GM18505 (cell line): ENCODE data around the gene ROBO2.

Source experiments
- ATAC-seq: cut with Tn5 transposase; IDR thresholded peaks from one replicate; pipeline ENCODE4 v1.9.1; 2021; ENCODE audit not compliant: unreplicated experiment
- POLR2A ChIP-seq: IDR thresholded peaks from 4 replicates; pipeline ENCODE4 v1.6.1; 2011; ENCODE audit warnings: borderline replicate concordance; ENCODE audit not compliant: insufficient read depth, insufficient read length; ENCODE audit errors: extremely low read depth

The ROBO2 gene

DNA sequence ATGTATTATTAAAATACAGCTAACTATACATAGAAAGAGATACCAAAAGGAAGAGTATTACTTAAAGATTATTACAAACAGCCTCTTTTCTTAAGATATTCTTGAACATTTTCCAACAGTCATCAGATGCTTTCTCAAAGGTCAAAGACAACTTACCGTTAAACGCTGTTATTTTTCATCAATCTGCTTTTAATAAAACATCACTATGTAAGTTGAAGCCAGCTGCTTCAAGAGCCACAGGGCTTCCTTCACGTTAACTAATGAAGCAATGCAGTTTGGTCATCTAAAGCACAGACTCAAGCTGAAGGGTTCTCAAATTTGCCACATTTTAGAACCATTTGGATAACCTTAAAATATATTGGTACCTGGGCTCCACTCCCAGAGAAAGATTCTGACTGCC is 578.8 kb downstream of the ROBO2 start:
- no peak for ATAC-seq
- no peak for TF ChIP-seq POLR2A

DNA sequence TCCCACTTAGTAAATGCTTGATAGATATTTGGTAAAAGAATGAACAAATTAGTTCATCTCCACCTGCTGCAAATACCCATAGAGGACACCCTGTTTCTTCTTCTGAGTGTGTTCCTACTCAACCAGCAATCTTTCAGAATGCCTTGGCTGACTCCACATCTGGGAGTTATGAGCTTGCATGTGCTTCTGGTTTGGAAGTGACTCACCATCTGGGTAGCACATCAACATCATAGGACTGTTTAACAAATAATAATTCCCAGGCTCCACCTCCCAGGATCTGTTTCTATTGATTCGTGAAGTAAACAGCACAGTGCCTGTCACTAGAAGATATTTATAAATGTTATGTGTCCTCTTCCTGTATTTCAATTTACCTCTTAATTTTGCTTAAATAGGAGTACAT is 580.1 kb downstream of the ROBO2 start:
- no peak for ATAC-seq
- TF ChIP-seq POLR2A, result no peak

DNA sequence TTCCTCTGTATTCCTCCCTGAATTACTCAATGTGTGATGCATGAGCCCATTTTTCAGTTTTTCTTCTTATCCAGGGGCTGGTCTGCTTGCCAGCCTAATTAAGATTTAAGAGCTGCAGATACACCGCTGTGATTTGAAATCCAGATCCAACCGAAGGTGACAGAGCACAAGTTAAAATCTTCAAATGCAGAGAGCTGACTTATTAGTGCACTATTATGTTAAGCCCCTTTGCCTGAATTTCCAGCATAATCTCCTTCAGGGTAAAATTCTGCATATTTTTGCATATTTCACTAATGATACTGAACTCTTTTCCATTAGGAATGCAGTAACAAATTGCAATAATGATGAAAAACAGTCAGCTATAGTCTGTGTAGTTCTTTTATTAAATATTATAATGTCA is 583.6 kb downstream of the ROBO2 start:
- ATAC-seq, result no peak
- TF ChIP-seq POLR2A, result no peak

DNA sequence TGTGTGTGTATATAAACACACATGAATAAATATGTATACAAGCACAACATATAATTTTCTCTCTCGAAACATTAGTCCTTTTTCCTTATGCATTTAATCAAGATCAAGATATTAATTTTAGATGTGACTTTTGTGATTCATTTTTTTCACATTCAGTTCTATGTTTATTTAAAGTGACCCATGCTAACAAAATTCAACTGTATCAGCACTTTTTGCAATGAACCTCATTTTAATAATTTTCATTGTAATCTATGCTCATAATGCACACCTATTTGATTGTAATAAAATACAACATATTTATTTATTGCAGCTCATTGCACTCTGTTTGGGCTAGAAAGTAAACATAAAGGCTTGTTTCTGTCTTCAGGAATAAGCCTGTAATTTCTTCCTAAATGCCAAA is 586.3 kb downstream of the ROBO2 start:
- no peak for ATAC-seq
- no peak for TF ChIP-seq POLR2A

DNA sequence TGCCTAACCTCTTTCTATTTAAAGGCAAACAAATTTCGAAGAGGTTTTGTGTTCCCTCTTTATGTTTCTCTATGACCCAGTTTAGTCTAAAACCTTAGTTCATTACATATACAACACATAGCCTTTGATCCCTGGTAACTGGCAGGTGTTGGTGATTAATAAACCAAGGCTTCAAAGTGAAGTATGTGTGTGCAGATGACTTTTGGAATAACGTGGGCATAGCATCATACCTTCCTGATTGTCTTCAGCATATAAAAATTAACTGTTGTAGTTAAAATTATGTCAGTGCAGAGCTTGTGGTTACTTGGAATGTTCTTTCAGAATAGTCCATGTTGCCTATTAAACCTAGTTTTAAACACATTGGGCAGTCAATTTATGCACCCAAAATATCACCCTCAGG is 608.3 kb downstream of the ROBO2 start:
- ATAC-seq, result no peak
- TF ChIP-seq POLR2A, result no peak

DNA sequence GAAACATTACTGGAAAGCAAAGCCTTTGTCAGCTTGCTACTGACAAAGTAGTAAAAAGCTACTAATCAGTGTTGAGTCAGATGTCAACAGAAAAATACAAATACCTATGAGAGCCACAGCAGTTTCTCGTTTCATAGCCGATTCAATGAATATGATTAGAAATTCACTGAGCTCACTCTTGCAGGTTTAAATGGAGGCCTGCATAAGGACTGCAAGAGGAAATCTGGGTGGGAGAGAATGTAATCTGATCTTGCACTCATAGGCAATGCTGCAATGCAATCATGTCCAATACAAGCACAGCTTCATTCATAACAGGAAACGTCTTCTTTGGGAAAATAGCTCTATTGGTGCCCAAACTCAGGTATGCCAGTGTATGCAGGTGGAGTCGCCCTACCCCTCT is 608.8 kb downstream of the ROBO2 start:
- TF ChIP-seq POLR2A, result no peak

DNA sequence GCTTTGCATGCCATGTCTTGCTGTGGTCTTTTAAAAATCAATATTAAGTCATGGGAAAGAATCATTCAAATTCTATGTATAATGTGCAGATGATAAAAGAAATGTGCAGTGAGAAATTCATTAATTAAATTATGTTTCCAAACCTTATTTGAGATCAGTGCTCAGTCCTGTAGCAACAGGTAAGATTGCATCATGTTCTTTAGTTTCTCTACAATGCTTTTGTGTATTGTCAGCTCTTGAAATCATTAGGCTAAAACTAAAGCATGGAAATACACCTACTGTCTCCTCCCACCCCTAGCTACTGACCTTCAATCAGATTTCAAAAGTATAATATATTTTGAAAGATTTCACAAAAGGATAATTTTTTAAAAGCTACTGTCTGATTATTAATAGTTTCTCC is 612.7 kb downstream of the ROBO2 start:
- TF ChIP-seq POLR2A, result no peak
- no peak for ATAC-seq

More for the DNA sequence above, 608.8 kb downstream of the ROBO2 start:
- no peak for ATAC-seq

DNA sequence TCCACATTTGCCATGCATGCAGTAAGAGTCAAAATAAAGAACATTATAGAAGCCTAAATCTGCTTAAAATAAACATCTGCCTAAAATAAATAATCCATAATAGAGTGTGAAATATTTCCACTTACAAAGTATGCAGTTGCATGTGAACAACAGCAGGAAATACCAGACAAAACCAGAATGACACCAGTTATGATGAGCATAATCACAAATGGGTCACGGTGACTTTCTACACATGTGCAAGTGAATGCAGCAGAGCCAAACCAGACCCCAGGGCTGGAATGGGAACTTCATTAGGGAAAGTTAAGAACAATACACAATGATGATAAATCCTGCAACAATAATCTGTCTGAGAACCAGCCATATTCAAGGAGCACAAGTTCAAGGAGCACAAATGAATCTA is 615.5 kb downstream of the ROBO2 start:
- ATAC-seq, result no peak

DNA sequence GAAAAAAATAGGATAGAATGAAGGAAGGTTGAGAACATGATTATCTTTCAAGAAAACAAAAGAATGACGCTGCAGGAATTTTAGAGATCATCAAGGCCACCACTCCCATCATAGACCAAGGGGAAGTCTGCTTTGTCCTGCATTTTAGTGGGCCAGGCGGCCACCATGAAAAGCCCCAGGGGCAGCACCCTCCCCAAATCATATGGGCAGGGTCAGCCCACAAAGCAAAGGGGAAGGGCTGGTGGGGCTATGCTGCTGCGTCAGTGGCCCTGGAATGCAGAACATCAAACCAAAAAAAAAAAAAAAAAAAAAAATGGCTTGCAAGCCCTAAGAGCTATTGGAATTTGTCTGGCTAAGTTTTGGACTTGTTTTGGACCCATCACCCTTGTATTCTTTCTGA is 620.8 kb downstream of the ROBO2 start:
- no peak for ATAC-seq
- TF ChIP-seq POLR2A, result no peak

More for the DNA sequence above, 615.5 kb downstream of the ROBO2 start:
- TF ChIP-seq POLR2A, result no peak

DNA sequence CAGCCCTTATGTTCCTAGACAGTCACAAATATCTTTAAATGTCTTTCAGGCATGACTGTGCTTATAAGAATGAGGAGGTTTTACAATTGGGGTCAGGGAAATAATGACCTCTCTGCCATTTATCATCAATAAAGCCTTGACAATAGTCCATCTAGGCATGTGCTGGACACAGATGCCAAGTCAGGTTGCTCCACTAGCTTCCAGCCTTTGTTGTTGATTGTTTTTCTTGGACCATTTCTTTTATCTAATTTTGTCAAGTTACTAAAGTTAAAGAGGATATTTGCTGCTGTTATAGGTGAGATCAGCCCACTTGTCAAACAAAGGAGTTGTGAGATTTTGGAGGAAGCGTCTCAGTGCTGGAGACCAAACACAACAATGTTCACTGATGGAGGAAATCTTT is 628.0 kb downstream of the ROBO2 start:
- ATAC-seq, result no peak
- no peak for TF ChIP-seq POLR2A

DNA sequence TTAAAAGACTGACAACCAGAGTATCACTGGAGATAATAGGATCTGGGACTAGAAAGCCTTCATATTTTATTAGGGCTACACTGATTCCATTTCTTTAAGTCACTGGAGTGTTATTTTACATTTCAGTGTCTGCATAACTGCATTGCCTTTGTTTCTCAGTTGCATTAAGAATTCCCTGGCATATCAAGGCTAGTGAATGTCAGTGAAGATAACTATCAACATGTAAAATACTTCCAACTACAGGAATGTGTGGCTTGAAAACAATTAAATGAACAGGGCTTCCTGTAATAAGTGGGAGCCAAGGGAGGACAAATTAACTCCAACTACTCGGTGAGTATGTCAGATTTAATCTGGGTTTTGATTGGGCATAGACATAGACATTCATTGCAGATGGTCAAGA is 628.5 kb downstream of the ROBO2 start:
- TF ChIP-seq POLR2A, result no peak
- ATAC-seq, result no peak

DNA sequence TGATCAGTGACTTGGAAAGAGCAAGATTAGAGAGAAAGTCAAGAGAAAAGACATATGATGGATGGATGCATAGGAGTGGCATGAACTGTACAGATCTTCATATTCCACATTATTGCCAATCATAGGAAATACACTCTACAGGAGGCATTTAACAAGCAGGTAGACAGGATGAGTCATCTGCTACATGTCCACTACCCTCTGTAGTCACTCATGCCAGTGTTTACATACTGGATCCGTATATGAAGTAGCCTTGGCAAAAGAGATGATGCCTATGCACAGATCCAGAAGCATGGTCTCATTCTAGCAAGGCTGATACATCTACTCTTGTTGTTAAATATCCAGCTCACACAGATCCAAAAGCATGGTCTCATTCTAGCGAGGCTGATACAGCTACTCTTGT is 632.1 kb downstream of the ROBO2 start:
- no peak for ATAC-seq
- TF ChIP-seq POLR2A, result no peak

DNA sequence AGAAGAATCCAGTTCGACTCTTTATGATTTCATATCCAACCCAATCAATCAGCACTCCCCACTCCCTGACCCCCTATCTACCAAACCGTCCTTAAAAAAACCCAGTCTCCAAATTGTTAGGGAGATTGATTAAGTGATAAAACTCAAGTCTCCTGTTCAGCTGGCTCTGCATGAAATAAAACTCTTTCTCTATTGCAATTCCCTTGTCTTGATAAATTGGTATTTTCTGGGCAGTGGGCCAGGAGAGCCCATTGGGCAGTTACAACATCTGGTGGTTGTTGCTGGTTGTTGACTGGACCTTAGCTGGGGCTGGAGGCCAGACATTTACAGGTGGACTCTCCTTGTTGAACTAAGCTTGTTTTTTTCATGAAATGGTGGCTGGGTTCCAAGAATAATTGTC is 642.3 kb downstream of the ROBO2 start:
- no peak for ATAC-seq
- TF ChIP-seq POLR2A, result no peak

DNA sequence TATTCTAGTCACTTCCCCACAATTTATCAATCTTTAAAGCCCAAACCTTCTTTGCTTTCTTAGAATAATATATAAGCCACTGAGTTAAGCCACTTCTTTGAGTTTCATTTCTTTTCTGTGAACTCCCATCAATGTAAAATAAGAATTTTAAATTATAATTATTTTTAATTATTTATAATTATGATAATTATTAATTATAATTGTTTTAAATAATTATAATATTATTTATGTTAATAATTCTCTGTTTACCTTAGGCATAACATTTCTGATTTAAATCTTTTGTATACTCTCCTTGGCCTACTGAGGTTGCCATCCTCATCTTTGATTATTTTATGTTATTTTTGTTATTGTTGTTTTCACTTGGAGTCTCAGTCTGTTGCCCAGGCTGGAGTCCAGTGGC is 644.2 kb downstream of the ROBO2 start:
- no peak for ATAC-seq
- no peak for TF ChIP-seq POLR2A

DNA sequence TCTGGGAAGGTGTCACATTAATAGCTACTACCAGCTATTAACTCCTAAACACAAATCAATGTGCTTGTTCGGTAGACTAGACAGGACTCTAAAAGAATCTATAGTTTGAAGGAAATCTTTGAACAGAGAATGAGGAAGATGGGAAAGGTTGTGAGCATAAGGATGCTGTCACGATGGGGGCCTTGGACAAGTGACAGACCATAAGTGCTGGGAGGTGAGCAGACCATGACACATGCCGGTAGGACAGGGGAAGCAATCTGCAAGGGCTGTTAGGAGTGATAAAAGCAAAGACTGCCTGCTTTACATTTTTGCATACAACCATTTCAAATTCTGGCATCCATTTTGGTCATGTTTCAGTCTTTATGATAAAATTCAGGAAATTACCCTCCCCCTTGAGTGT is 645.8 kb downstream of the ROBO2 start:
- no peak for TF ChIP-seq POLR2A

More for the DNA sequence above, 645.8 kb downstream of the ROBO2 start:
- no peak for ATAC-seq
